A673 (cell line): ENCODE data around the gene TMEM273. TPM values are rescaled to one million over a fixed set of nuclear protein-coding genes. Genes with fewer than 3 reads are reported as not detected.

Experiments used
- BruUV-seq: library from RNA; stranded (reverse); fragments of 400-500 nt; replicated peaks from 2 replicates; lab custom pipeline; 2021; lab: Mats Ljungman, UMichigan
- CTCF ChIA-PET: fragments of 300-600 bp; sonication (Branson Sonifier 250); formaldehyde crosslinking; loops from one replicate; lab custom pipeline; 2022; ENCODE audit warnings: antibody characterized with exemption; lab: Charles Lee
- POLR2A ChIA-PET: fragments of 300-600 bp; sonication (Branson Sonifier 250); formaldehyde crosslinking; loops from one replicate; lab custom pipeline; 2022; ENCODE audit warnings: antibody characterized with exemption; ENCODE audit not compliant: low non-redundant PET; lab: Charles Lee
- DNase-seq: peaks from one replicate; pipeline ENCODE4 v3.0.0-alpha.2; 2015; ENCODE audit warnings: low spot score
- H3K27ac ChIP-seq: fragments of 200-600 bp; sonication (generic); 2 replicates; pipeline ENCODE4 v1.5.1; 2016; ENCODE audit warnings: mixed run types, low read depth, mild to moderate bottlenecking, mixed read lengths, antibody characterized with exemption, low read length; ENCODE audit not compliant: poor library complexity, severe bottlenecking
- H3K27me3 ChIP-seq: fragments of 200-600 bp; sonication (generic); replicated peaks from 2 replicates; pipeline ENCODE4 v1.6.1; 2017; ENCODE audit warnings: mixed run types, low read depth, mild to moderate bottlenecking, mixed read lengths, antibody characterized with exemption, low read length; ENCODE audit not compliant: insufficient read depth, poor library complexity
- H3K36me3 ChIP-seq: fragments of 200-600 bp; sonication (generic); 2 replicates; pipeline ENCODE4 v1.6.1; 2016; ENCODE audit warnings: mixed run types, mild to moderate bottlenecking, mixed read lengths, antibody characterized with exemption, low read length; ENCODE audit not compliant: insufficient read depth, poor library complexity, severe bottlenecking
- H3K4me1 ChIP-seq: fragments of 200-600 bp; sonication (generic); 2 replicates; pipeline ENCODE4 v1.6.1; 2017; ENCODE audit warnings: mixed run types, mild to moderate bottlenecking, mixed read lengths, antibody characterized with exemption, low read length; ENCODE audit not compliant: insufficient read depth, poor library complexity, severe bottlenecking
- H3K4me3 ChIP-seq: fragments of 200-600 bp; sonication (generic); 2 replicates; pipeline ENCODE4 v1.5.1; 2016; ENCODE audit warnings: low read depth, mixed run types, mild to moderate bottlenecking, mixed read lengths, low read length; ENCODE audit not compliant: poor library complexity, severe bottlenecking
- H3K9me3 ChIP-seq: fragments of 200-600 bp; sonication (generic); 2 replicates; pipeline ENCODE4 v1.6.1; 2016; ENCODE audit warnings: mixed run types, low read depth, mild to moderate bottlenecking, mixed read lengths, antibody characterized with exemption, low read length; ENCODE audit not compliant: poor library complexity, severe bottlenecking
- CTCF ChIP-seq: fragments of 300-800, 200-600 bp; sonication (generic); conservative IDR thresholded peaks from 2 replicates; pipeline ENCODE4 v1.5.1; 2017; ENCODE audit warnings: low read depth, mild to moderate bottlenecking, antibody characterized with exemption, low read length, moderate library complexity, mixed read lengths
- EZH2 ChIP-seq: fragments of 200-600 bp; sonication (generic); IDR thresholded peaks from 2 replicates; pipeline ENCODE4 v1.6.1; 2017; ENCODE audit warnings: borderline replicate concordance, low read depth, mild to moderate bottlenecking, mixed read lengths, antibody characterized with exemption, low read length; ENCODE audit not compliant: poor library complexity, severe bottlenecking
- intact Hi-C: fragments of 100-400 bp; cut with micrococcal nuclease; formaldehyde crosslinking; loops from one replicate; pipeline ENCODE4 v1.10.0; 2022; ENCODE audit not compliant: unreplicated experiment
- total RNA-seq: library from RNA; stranded (reverse); gene quantifications from 2 replicates; pipeline ENCODE4 v1.2.3, GENCODE V29; 2021

Gene TMEM273
- total RNA-seq, 1 experiment from 2014 or later = not detected

GRCh38 chr10:49123981-49124950 is 63.9 kb downstream of the TMEM273 start:
- Histone ChIP-seq H3K4me1 (no peaks in the 10 kb centered on the region), H3K4me3 (no peak overlapping the region), H3K36me3 (no peaks in the 10 kb centered on the region), H3K9me3 (no peaks in the 10 kb centered on the region), H3K27me3 (peaks cover 4% of the 10 kb centered on the region), H3K27ac (no peak overlapping the region)
- no peak for DNase-seq
- ChIA-PET POLR2A (no interaction called here), CTCF (no interaction called here)
- intact Hi-C loops = no loop called here
- no peak for TF ChIP-seq EZH2
- TF ChIP-seq CTCF = no peak
- no TSS peak for BruUV-seq

- TF ChIP-seq EZH2 = no peak
- TF ChIP-seq CTCF = no peak
- no TSS peak for BruUV-seq
- DNase-seq = no peak
- H3K27ac ChIP-seq = no peak overlapping the region
- H3K27me3 ChIP-seq = peaks cover 22% of the 10 kb centered on the region
- no peaks in the 10 kb centered on the region for H3K9me3 ChIP-seq
- ChIA-PET CTCF (no interaction called here), POLR2A (no interaction called here)
- H3K4me3 ChIP-seq = no peak overlapping the region
- H3K36me3 ChIP-seq = no peaks in the 10 kb centered on the region
- intact Hi-C loops = no loop called here
- no peaks in the 10 kb centered on the region for H3K4me1 ChIP-seq
Measured at GRCh38 chr10:49120911-49121310, 67.3 kb downstream of the TMEM273 start.

GRCh38 chr10:49119746-49120145 is 68.4 kb downstream of the TMEM273 start:
- no peaks in the 10 kb centered on the region for H3K9me3 ChIP-seq
- no peak overlapping the region for H3K4me3 ChIP-seq
- H3K27me3 ChIP-seq = peaks cover 30% of the 10 kb centered on the region
- BruUV-seq = no TSS peak
- TF ChIP-seq EZH2 = no peak
- no peak for TF ChIP-seq CTCF
- POLR2A ChIA-PET = no interaction called here
- CTCF ChIA-PET = no interaction called here
- H3K27ac ChIP-seq = no peak overlapping the region
- no peaks in the 10 kb centered on the region for H3K36me3 ChIP-seq
- H3K4me1 ChIP-seq = no peaks in the 10 kb centered on the region
- no peak for DNase-seq
- intact Hi-C loops = no loop called here
